NCI-H1417 (cell line): ENCODE results near the gene AUP1.
"Not testable (repeated sequence)": the region's sequence is repeated elsewhere in the genome, so short reads cannot be mapped to it uniquely, and the experiment has no call there.

Experiments
- DNase-seq, 3 experiments: peaks; one replicate each; lab custom pipeline; 2025; lab: John Stamatoyannopoulos, UW

The AUP1 gene, protein sequence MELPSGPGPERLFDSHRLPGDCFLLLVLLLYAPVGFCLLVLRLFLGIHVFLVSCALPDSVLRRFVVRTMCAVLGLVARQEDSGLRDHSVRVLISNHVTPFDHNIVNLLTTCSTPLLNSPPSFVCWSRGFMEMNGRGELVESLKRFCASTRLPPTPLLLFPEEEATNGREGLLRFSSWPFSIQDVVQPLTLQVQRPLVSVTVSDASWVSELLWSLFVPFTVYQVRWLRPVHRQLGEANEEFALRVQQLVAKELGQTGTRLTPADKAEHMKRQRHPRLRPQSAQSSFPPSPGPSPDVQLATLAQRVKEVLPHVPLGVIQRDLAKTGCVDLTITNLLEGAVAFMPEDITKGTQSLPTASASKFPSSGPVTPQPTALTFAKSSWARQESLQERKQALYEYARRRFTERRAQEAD

DNA sequence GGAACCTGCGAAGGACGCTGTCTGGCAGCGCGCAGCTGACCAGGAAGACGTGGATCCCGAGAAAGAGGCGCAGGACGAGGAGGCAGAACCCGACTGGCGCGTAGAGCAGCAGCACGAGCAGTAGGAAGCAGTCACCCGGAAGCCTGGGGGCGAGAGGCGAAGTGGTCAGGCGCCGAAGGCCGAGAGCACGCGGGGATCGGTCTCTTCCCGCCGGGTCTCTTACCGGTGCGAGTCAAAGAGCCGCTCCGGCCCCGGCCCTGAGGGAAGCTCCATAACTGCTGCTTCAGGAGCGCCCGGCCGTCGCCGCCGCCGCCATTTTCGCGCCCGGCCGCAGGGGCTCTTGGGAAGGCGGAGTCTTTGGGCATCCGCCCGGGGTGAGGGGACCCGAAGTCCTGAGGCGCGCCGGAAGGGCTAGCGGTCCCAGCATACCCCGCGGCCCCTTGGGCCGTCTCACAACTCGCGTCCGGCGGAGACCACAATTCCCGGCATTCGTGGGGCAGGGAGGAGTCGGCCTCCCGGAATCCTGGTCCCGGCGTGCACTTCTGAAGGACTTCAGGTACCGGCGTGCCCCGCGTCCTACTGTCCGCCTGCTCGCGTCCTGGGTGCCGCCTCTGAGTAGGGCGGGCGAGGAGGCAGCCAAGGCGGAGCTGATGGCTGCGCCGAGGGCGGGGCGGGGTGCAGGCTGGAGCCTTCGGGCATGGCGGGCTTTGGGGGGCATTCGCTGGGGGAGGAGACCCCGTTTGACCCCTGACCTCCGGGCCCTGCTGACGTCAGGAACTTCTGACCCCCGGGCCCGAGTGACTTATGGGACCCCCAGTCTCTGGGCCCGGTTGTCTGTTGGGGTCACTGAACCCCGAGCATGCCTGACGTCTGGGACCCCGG, at the start of gene AUP1, which contains the start of gene HTRA2:
Gene AUP1 (minus strand): TSS at position 350 of the 882 bp plus-strand sequence. CDS start 77 bp downstream, at position 273.
Gene HTRA2 (plus strand): TSS at position 577 of the 882 bp plus-strand sequence. CDS start 74 bp downstream, at position 651.
- peak; percentile 93 to 100 (median 99) for DNase-seq

DNA sequence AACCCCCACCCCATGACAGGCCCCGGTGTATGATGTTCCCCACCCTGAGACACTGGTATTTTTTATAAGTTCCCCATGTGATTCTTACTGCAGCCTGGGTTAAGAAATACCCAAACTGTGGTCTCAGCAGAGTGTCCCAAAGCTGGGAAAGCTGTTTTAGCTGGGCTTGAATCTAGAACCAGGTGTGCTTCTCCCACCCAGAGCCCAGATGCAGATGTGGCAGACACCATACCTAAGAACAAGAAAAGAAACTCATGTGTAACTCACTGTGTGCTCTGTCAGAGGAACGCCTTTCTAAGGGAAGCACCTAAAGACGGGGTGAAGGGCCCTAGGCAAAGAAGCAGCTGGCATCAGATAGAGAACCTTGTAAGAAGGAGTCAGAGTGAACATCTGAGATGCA, 48.9 kb upstream of the AUP1 start:
- no peak for DNase-seq

DNA sequence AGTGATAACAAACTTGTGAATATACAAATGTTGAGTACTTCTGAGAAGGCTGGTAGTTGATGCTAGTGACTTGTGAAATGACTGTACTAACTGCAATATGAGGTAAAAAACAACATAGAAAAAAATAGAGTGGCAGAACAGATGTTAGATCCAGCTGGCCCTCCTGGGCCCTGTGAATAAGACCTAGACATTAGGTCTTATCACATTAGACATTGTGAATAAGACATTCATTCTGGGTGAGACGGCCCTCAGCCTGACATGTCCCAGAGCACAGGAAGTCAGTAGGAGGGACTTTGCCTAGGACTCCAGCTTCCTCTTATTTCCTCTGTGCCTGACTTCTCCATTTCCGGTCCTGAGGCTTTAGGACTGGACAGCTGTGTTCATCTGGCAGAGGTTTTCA, 47.9 kb upstream of the AUP1 start:
- no peak for DNase-seq

DNA sequence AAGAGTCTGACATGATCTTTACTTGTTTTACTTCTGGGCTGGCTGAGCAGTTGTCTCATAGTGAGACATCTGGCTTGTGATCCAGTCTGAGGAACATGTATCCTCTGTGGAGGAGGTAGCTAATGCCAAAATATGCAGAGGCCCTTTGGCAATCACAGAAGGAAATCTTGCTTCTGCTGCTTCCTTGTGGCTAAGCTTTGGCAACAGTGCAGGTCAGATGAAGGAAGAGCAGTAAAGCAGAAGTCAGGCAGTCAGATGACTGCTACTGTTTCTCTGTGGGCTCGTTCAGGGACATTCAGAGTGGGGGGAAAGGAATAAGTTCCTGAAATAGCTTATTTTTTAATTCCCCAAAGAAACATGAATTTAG, 47.3 kb upstream of the AUP1 start:
- DNase-seq = no peak

DNA sequence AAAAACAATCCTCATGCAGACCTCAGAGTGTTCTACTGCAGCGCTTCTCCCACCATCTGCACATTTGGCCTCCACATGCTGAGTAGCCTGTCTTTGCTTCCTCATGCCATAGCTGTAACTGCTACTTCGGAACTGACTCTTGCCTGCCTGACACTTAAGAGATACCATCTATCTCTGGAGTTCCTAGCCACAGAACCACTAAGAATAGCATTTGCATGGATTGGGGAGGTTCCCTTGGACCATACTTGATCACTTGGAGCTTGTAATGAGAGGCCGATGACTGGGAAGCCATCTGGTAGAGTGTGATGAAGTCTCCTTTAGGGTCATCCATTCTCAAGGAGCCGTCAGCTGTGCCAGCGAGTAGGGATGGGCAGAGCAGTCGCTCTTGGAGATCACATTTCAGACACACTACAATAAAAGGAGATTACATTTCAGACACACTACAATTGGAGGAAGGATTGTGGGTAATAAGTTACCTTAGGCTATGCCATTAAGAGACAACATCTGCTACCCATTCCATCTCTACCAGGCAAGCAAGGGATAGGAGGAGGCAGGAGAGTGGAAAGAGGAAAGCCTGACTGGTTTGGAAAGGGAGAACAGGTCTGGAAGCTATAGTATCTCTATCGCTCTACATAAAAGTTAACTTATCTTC, 46.8 kb upstream of the AUP1 start:
- DNase-seq = peak in 1 of 3 experiments; percentile 36

DNA sequence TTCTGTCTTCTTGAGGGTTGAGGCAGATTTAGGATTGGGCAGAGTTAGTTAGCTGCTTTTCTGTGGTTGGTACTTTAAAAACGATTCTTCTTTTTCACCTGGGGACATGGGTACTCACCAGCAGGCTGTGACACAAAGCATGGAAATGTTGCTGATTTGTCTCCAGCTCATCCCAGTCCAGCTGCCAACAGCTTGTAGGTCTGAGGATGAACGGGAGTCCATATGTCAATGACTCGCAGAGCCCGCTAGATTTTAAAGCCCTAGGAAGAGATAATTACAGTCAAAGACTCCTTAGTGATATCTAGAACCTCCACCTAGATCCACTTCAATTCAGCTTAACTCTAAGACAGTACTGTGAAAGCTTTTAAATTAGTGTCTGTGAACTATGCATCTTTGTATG, 45.8 kb upstream of the AUP1 start:
- DNase-seq = no peak

DNA sequence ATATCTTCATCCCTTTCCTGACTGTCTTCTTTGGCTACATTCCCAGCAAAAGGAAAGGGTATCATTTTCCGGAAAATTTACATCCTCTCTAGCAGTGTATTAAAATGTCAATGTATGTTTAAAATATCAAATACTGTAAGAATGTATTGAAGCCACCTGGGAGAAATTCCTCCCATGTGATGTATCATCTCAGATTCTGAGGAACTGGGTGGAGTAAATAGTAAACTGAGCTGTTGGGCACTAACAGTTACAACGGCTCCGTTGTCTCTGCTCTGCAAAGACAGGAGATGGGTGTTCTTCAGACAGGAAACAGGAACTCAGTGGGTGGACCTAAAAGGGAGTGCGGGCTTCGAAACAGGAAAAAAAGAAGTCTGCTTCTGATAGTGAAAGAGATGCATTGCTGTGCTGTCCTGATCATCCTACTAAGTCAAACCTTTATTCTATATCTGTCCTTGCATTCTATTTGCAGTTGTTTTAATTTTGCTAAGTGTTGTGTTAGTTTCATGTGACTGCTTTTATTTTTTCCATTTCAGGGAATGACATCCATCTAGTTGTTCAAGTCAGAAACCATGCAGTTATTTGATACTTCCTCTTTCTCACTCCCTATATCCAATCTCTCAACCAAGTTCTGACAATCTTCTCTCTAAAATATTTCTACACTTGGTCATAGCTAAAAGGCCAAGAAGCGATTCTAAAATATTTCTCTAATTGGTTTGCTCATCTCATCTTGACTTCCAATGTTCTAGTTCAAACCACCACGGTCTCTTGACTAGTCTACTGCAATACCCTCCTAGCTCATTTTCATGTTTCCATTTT, 44.4 kb upstream of the AUP1 start:
- no peak for DNase-seq

DNA sequence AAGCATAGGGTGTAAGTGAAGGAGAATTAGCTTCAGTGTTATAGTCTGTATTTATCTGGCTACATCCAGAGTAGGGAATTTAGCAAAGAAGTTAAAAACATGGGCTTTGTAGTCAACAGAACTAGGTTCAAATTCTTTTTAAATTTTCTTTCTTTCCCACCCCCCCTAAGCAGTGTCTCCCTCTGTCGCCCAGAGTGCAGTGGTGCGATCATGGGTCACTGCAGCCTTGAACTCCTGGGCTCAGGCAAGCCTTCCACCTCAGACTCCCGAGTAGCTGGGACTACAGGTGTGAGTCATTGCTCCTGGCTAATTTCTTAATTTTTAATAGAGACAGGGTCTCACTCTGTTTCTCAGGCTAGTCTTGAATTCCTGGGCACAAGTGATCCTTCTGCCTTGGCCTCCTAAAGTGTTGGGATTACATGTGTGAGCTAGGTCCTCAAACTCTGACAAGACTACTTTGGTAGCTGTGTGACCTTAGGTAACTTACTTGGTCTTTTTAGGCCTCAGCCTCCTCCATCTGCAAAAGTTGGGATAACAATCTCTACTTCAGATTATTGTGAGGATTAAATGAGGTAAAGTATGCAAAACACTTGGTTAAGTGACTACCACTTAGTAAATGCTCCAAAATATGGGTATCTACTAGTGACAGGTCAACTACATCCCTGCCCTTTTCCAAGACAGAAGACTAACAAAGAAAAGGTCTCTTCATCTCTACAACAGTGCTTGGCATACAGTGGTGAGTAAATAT, 42.8 kb upstream of the AUP1 start:
- DNase-seq = no peak

DNA sequence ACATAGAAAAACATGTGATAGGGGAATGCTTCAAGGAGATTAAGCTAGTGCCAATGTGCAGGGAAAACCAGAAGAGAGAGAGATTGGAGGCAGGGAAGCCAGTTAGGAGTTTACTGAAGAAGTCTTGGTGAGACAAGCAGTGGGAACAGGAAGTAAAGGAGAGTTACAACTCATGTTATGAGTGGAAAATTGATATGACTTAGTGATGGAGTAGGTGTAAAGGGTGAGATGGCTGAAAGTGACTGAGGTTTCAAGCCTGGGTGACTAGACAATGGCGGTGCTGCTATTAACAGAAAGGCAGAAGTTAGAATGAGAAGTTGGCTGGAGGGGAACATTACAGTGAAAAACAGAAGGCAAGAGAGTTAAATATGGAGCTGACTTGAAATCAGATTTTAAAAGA, 41.6 kb upstream of the AUP1 start:
- DNase-seq = no peak

DNA sequence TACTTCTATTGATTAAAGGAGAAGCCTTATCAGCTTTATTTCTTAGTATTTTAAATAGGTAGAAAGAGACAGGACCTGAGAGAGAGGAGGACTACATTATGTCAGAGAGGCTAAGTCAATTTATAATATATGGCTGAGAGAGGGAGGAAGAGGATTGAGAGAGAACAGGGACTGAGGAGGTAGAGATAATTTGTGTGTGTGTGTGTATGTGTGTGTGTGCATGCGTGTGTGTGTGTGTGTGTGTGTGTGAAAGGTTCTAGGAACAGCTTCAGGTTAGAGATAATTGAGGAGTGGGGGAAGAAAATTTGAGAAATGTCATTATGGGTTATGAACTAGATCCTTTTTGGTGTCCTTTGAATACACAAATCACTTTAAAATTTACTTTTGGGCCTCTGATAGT, 40.2 kb upstream of the AUP1 start:
- no peak for DNase-seq

DNA sequence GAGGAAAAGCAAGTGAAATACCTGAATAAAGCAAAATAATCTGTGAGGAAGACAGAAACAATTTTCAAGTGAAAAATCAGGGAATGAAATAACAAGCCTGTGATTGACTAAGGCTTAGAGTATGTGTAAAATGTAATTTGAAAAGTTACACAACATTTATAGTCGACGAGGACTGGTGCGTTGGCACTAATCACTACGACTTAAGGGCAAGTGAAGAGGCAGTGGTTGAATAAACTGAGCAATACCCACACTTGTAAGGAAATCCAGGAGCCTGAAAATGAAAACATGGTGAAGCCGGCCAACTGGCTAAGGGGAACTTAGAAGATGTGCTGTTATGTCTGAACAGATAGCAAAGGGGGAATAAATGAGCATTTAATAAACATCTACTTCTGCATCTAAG, 38.4 kb upstream of the AUP1 start:
- DNase-seq = no peak

DNA sequence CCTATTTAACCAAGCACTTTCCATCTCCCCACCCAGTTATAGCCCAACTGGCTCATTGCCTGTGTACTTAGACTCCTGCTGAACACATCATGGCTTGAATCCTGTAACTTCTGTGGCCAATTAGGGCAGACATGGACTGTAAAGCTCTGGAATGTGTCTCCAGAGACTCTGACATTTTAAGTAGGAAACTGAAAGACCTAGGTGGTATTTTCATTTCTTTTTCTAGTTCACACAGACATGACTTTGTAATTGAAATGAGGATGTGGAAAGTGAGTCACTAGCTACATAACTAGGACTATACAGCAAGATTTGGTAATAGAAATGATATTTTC, 37.2 kb upstream of the AUP1 start:
- DNase-seq = no peak

DNA sequence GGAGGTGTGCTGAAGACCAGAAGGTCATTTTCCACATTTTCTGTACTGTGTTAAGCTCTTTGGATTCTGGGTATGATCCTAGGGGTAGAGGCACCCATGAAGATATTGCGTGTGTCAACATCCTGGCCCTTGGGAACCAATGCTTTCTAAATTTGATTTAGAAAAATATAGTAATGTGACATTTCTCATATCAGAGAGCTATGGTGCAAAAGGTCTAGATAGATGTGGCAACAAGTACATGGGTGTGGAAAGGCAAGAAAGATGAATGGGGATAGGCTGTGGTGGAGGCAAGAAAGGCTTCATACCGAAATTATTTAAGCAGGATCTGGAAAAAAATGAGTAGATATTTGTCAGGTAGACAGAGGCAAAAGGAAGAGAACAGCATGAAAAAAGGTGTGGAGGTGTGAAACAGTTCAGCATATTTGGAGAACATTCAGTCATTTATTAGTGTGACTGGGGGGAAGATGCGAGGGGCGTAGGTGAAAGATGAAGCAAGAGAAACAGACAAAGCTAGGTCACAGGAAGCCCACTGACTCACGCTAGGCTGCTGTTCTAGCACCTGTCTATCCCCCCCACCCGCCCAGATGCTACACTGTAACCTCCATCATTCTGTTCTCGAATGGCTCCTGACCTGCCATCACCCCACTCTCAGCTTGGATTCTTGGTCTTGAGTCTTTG, 36.7 kb upstream of the AUP1 start:
- no peak for DNase-seq

DNA sequence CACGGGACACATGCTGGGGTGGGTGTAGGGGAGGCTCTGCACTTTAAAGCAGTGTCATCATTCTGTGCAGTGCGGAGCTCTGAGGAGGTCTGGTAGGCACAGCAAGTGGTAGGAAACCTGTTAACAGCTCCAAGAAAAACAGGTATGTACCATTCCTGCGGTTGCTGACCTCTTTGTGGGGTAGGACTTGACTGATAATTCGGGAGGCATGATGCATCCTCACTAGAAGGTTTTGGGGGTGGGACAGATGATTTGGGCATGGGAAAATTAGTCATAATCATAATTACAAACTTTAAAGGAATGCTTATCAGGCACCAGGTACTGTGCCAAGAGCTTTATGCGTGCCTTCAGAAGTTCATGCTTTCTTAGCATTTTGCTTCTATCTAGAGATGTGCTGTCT, 34.7 kb upstream of the AUP1 start:
- no peak for DNase-seq

DNA sequence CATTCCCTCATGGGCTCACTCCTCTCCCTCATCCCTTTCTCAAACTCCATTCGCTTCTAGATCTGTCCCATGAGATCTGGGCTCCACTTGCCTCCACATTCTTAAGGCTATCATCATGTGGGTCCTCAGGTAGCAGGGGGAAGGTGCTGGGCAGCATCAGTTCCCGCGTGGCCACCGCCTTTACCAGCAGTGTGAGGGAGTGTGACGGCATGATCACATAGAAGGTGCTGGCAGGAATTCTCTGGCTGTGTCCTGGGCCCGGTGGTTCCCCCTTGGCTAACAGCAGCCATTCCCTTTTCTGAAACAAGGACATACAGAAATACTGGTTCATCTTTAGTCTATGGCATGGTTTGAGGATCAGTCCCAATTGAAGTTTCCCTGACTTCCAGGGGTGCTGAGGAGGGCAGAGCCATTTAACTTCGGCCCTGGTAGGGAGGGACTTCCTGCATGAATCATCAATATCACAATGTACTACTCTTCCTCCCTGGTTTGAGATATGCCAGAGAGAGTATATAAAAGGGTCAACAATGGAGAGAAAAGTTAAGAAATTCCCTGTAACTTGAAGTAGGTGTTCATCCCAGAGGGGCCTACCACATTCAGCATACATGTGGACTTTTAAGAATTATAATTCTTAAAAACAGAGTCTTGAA, 32.7 kb upstream of the AUP1 start:
- no peak for DNase-seq

DNA sequence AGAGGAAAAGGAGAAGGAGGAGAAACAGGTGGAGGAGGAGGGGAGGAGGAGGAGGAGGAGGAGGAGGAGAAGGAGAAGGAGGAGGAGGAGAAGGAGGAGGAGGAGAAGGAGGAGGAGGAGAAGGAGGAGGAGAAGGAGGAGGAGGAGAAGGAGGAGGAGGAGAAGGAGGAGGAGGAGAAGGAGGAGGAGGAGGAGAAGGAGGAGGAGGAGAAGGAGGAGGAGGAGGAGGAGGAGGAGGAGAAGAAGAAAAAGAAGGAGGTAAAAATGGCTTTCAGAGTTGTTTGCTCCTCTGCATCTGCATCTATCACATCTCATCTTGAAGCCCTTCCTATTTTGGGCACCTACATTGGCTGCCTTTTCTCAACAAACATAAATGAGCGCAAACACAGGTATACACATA, 31.5 kb upstream of the AUP1 start:
- not testable (repeated sequence) for DNase-seq

DNA sequence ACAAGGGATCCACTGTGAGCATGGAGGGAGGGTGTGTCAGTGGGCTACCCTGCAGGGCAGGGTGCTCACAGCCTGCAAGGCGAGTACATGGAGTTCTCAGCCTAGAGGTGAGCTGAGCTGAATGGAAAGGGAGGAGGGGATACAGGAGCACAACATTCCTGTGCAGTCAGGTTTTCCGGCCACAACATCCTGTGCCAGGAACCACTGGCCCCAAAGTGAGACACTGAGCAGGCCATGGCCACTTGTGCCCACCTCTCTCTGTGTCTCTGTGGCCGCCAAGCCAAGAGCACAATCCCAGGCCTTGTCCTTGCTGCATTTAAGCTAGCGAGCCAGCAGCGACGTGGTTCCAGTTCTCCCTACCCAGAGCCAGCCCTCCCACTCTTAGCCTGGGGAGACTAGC, 31.1 kb upstream of the AUP1 start:
- no peak for DNase-seq

DNA sequence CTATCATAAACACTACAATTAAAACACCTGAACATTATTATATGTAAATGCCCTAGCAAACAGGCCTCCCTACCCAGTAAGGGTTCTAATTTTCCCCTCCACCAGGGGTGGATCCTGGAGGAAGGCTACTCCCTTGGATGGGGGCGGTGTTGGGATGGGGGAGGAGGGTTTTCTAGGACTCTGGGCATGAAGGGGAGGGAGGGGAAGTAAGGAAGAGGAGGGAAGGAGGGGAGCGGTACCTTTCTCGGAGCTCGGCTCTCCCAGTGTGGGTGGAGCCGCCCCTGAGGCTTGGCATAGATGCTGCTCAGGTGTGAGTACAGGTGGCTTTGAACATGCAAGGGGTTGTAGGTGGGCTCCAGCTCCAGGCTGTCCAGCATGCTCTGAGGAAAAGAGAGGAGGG, 30.4 kb upstream of the AUP1 start:
- peak in 2 of 3 experiments; percentile 49 to 80 for DNase-seq

DNA sequence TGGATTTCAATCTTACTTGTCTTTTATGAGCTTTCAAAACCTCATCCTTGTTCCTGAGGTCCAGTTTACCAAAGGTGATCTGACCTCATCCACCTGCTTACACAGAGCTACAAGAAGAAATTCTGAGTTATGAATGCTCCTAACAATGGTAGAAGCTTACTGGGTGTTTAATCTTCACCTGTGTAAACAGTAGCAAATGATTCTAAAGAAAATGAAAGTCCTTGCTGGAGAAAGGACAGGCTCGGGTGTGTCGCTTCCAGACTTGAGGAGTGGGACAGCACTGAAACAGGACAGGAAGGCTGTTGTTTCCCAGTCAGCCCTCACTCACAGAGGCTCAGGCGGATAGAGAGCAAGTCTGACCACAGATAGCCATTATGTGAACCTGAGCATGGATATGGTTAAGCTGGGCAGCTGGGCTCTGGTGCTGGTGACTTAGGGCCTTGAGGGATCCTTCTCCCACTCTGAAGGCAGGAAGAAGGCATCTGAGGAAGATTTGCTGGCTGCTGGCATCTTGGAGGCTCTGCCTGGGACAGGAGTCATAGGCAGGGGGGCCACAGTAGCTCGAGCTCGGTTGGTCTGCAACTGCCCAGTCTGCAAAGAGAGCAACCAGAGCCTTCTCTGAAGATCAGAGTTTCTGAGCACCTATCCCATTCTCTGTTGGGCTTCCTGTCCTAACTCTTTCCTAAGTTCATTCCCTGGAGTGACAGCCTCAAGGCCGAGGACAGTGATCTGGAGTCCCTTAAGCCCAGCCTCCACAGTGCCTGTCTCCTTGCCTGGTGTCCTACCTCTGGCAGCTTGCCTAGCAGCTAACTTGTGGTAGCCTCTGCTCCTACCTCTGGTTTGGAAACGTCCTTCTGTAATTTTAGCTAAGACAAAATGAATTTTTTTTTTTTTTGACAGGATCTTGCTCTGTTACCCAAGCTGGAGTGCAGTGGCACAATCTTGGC, 29.1 kb upstream of the AUP1 start:
- DNase-seq = peak in 1 of 3 experiments; percentile 57
